Heart right ventricle (tissue), 16 donors: Measurements from ENCODE around the gene PPP4R1. TPM values are rescaled to one million over a fixed set of nuclear protein-coding genes. Genes with fewer than 3 reads are reported as not detected.
A peak's percentile ranks its signal among the peaks of the same experiment; 100 is the strongest.

Source experiments
- ATAC-seq, 8 donors: fragments of 200-7000 bp; cut with Tn5 transposase; one replicate each; pipeline ENCODE4 v1.9.1; 2020; ENCODE audit warnings: mild to moderate bottlenecking in 8 of 8, moderate library complexity in 8 of 8, moderate number of reproducible peaks in 1 of 8
- DNase-seq, 2 donors: peaks; one replicate each; pipeline ENCODE4 v3.0.0-alpha.2; 2020
- H3K27ac ChIP-seq, 10 donors: fragments of 200-600 bp; sonication (generic) in 2 of 10; one replicate each; pipeline versions ENCODE4 v1.5.0 to v1.8.0; 2020 to 2022; ENCODE audit warnings: mild to moderate bottlenecking in 3 of 10
- H3K27me3 ChIP-seq, 7 donors: fragments of 200-600 bp; one replicate each; pipeline ENCODE4 v1.8.0; 2021 to 2022; ENCODE audit warnings: mild to moderate bottlenecking in 2 of 7
- H3K36me3 ChIP-seq, 9 donors: fragments of 200-600 bp; sonication (generic) in 1 of 9; one replicate each; pipeline versions ENCODE4 v1.5.0 to v1.8.0; 2020 to 2022; ENCODE audit warnings: mild to moderate bottlenecking in 2 of 9
- H3K4me1 ChIP-seq, 9 donors: fragments of 200-600 bp; sonication (generic) in 1 of 9; one replicate each; pipeline versions ENCODE4 v1.5.0 to v1.8.0; 2020 to 2022; ENCODE audit warnings: mild to moderate bottlenecking in 4 of 9
- H3K4me3 ChIP-seq, 10 donors: fragments of 200-600 bp; sonication (generic) in 2 of 10; one replicate each; pipeline versions ENCODE4 v1.5.0 to v1.8.0; 2020 to 2022; ENCODE audit warnings: mild to moderate bottlenecking in 7 of 10, moderate library complexity in 2 of 10
- H3K9me3 ChIP-seq, 11 donors: fragments of 200-600 bp in 10 of 11; sonication (generic) in 2 of 11; one replicate each; pipeline versions ENCODE4 v1.5.0 to v1.8.0; 2013 to 2022; ENCODE audit warnings: mild to moderate bottlenecking in 2 of 11, control low read depth in 1 of 11, moderate library complexity in 1 of 11
- CTCF ChIP-seq, 9 donors: fragments of 200-600 bp; sonication (generic) in 2 of 9; IDR thresholded peaks; one replicate each; pipeline versions ENCODE4 v1.5.0 to v1.8.0; 2021 to 2022; ENCODE audit warnings: antibody characterized with exemption in 9 of 9, mild to moderate bottlenecking in 5 of 9, moderate library complexity in 1 of 9
- WGBS, 2 donors: extraction: QIAGEN DNeasy Blood & Tissue Kit; methylation state at CpG; one replicate each; pipeline ENCODE4 v1.1.7; 2013; ENCODE audit warnings: inconsistent platforms in 1 of 2; 5-methylcytosine and 5-hydroxymethylcytosine counted together
- intact Hi-C, 10 donors: fragments of 100-400 bp; cut with DNase I; formaldehyde crosslinking; loops; one replicate each; pipeline versions ENCODE4 v1.11.1 to v1.14.2; 2022
- polyA plus RNA-seq, 2 donors: library from polyadenylated mRNA; stranded (reverse); fragments of 200-250 nt; gene quantifications; one replicate each; pipeline ENCODE4 v1.2.3, GENCODE V29; 2013
- total RNA-seq, 10 donors: library from RNA; stranded (reverse); fragmentation: NEBNext Ultra II Directional in 3 of 10; extraction: Animal tissue kit (Norgen Biotek cat#: 25700) in 3 of 10; gene quantifications; one replicate each; pipeline versions ENCODE4 v1.2.1 to v1.2.4, GENCODE V29; 2021 to 2023
- donor health status: Arrhythmogenic right ventricular cardiomyopathy.
- donor health status: ischemic (EF 13 %, LVEDD 7.1; RV severe dilation, severe dysfunction).
- donor health status: healthy with polysubstance abuse.
- donor health status: DM: no; HTN: yes; CAD: no.
- donor health status: DM: no; HTN: no; CAD: no.
- donor health status: ischemic (EF 25% LVEDD 6.9; RV normal size, moderate dysfunction).
- donor health status: ischemic (EF 25% LVEDD 5.7; RV mildly dilated, moderate dysfunction).
- donor health status: healthy.
- donor health status: DM: yes; HTN: yes; CAD: no.
- donor health status: Ischemic cardiomyopathy.
- donor health status: ischemic (EF 35%, LVEDD 5.7; RV mildly dilated, moderate dysfunction).
- donor health status: nonischemic (EF 11% LVEDD 7.7; RV severe dilation, severe dysfunction).
- donor health status: DM: yes; HTN: yes; CAD: no.
- donor health status: PGD.
- donor health status: ischemic (EF 29% LVEDD 5.4; RV normal size, mild dysfunction).
- donor health status: nonischemic (EF 23%, LVEDD 6.1; RV moderate dilation, normal function).

PPP4R1 gene
- total and polyA plus RNA-seq, 12 donors: 24.7 to 87.4 (median 60.4) TPM

GRCh38 chr18:9659499-9660375 lies 45.4 kb upstream of the PPP4R1 start:
- WGBS, 2 donors: 91 to 95% methylated on average over 24 of the region's 24 CpGs
- Histone ChIP-seq H3K27me3 (no peaks in the 10 kb centered on the region), H3K4me3 (no peak overlapping the region), H3K27ac (no peak overlapping the region), H3K36me3 (no peaks in the 10 kb centered on the region), H3K9me3 (no peaks in the 10 kb centered on the region), H3K4me1 (no peaks in the 10 kb centered on the region)
- ATAC-seq (no peak), DNase-seq (no peak)
- TF ChIP-seq CTCF (IDR thresholded peaks at IDR 0.05): no peak
- intact Hi-C loops: loop anchor here in 1 of 10 donors (10.0 kb wide), 1 partner anchor 85 kb away; no protein-coding TSS in a partner anchor

- Histone ChIP-seq H3K27me3 (no peaks in the 10 kb centered on the region), H3K36me3 (no peaks in the 10 kb centered on the region), H3K27ac (no peak overlapping the region), H3K4me3 (no peak overlapping the region), H3K9me3 (no peaks in the 10 kb centered on the region), H3K4me1 (no peaks in the 10 kb centered on the region)
- ATAC-seq (no peak), DNase-seq (no peak)
- intact Hi-C loops: no loop called here
- TF ChIP-seq CTCF (IDR thresholded peaks at IDR 0.05): no peak
- 88 to 92% methylated on average over 7 of the region's 7 CpGs for WGBS, 2 donors
Measured at GRCh38 chr18:9658087-9658641, 43.8 kb upstream of the PPP4R1 start.

- Histone ChIP-seq H3K36me3 (no peaks in the 10 kb centered on the region), H3K27ac (no peak overlapping the region), H3K4me3 (no peak overlapping the region), H3K27me3 (no peaks in the 10 kb centered on the region), H3K9me3 (peaks cover 0 to 5% (median 0%) of the 10 kb centered on the region in 11 donors), H3K4me1 (no peaks in the 10 kb centered on the region)
- no peak for ATAC-seq
- DNase-seq: no peak
- no peak for TF ChIP-seq CTCF (IDR thresholded peaks at IDR 0.05)
- intact Hi-C loops: no loop called here
- WGBS, 2 donors: 88 to 95% methylated on average over 1 of the region's 1 CpG
Measured at GRCh38 chr18:9655232-9655767, 40.9 kb upstream of the PPP4R1 start.

GRCh38 chr18:9653390-9653789 lies 39.0 kb upstream of the PPP4R1 start:
- no peak for TF ChIP-seq CTCF (IDR thresholded peaks at IDR 0.05)
- H3K36me3 ChIP-seq: no peaks in the 10 kb centered on the region
- no peak overlapping the region for H3K4me3 ChIP-seq
- no peak overlapping the region for H3K27ac ChIP-seq
- WGBS, 2 donors: 45 to 46% methylated on average over 5 of the region's 5 CpGs
- peaks cover 0 to 5% (median 0%) of the 10 kb centered on the region in 11 donors for H3K9me3 ChIP-seq
- ATAC-seq: peak in 3 of 8 donors; percentile 12 to 67 (median 60)
- no peaks in the 10 kb centered on the region for H3K4me1 ChIP-seq
- DNase-seq: peak; percentile 11 to 45
- no peaks in the 10 kb centered on the region for H3K27me3 ChIP-seq
- intact Hi-C loops: no loop called here
